ENCODE results near the gene CDC42. TPM values are rescaled to one million over a fixed set of nuclear protein-coding genes. Genes with fewer than 3 reads are reported as not detected.
A peak's percentile ranks its signal among the peaks of the same experiment; 100 is the strongest.
"Not testable (repeated sequence)": the region's sequence is repeated elsewhere in the genome, so short reads cannot be mapped to it uniquely, and the experiment has no call there.

Gene CDC42
- 217 TPM for total RNA-seq (2021; ENCODE audit: unreplicated experiment)
- polyA plus RNA-seq (2012): 90.4 and 106 TPM in 2 replicates
- Bru-seq, nascent RNA: percentile 97 among the genes with signal in this experiment
- BruChase-seq, experiment 1, labeled RNA remaining after a 6-hour chase: percentile 96 among the genes with signal in this experiment
- percentile 93 among the genes with signal in this experiment for BruChase-seq, experiment 2, labeled RNA remaining after a 2-hour chase
- long read RNA-seq, partial matches to known transcripts: 12 of 63 reads
- long read RNA-seq, other reads (novel, unspliced or antisense): 48 of 63 reads

DNA sequence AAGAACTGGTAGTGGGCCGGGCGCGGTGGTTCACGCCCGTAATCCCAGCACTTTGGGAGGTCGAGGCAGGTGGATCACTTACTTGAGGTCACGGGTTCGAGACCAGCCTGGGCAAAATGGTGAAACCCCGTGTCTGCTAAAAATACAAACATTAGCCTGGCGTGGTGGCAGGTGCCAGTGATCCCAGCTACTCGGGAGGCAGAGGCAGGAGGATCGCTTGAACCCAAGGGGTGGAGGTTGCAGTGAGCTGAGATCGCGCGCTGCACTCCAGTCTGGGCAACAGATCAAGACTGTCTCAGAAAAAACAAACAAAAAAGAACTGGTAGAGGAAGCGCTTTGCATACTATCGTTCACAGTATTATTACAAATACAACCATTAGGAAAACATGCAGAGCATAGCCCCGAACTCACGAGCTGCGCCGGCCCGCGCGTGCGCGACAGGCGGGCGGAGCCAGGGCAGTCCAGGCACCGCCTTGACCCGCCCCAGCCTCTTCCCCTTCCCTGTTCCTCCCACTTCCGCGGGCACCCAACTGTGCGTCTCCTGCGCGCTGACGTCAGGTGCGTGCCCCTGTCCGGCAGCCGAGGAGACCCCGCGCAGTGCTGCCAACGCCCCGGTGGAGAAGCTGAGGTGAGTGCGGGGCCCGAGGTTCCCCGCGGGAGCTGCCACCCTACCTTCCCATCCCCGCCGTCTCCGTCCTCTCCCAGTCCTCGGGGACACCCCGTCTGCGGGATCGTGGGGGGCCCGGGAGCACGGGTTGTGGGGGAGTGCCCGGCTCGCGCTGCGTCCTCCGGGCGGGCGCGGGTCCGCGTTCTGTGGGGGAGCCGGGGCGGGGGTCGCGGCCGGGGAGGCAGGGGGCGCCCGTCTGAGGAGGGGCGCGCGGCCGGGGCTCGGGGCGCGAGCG, at the start of gene CDC42:
Gene CDC42 (plus strand): TSS at position 595 of the 902 bp plus-strand sequence. CDS start 25,770 bp downstream, outside the sequence.
- Histone ChIP-seq H3K9me3 (ENCODE audit: control insufficient read depth in 1 of 2, insufficient read depth in 1 of 2, low read depth in 1 of 2, low read length in 2 of 2) (no peaks in the 10 kb centered on the region), H3K4me2 (ENCODE audit: low read length) (peak within 1 kb of the TSS; percentile 78), H3K4me3 (replicated peaks in 1 of 2; ENCODE audit: low read depth in 1 of 2, low read length in 2 of 2) (peak within 1 kb of the TSS; percentile 77 to 95), H3K9ac (ENCODE audit: low read length) (peak within 1 kb of the TSS; percentile 97), H3K4me1 (ENCODE audit: control insufficient read depth in 1 of 2, insufficient read depth in 2 of 2, low read length in 2 of 2) (peaks cover 23 to 43% of the 10 kb centered on the region in 2 experiments), H3K27me3 (ENCODE audit: insufficient read depth, low read length) (no peaks in the 10 kb centered on the region), H2AFZ (ENCODE audit: low read depth, low read length, poor library complexity, severe bottlenecking) (no peak within 1 kb of the TSS), H3K79me2 (ENCODE audit: insufficient read depth, low read length) (peaks cover 46% of the 10 kb centered on the region), H3K27ac (ENCODE audit: low read depth, low read length) (peak within 1 kb of the TSS; percentile 74), H3K9me2 (ENCODE audit: insufficient read depth) (no peaks in the 10 kb centered on the region), H3K36me3 (ENCODE audit: control insufficient read depth in 1 of 2, insufficient read depth in 2 of 2, low read length in 2 of 2) (peaks cover 2 to 12% of the 10 kb centered on the region in 2 experiments; a peak in 2 of 4 replicates), H4K20me1 (ENCODE audit: insufficient read depth) (peaks cover 26% of the 10 kb centered on the region; the same call in 1 of the 2 replicates)
- peak; percentile 86 for DNase-seq (ENCODE audit: low read depth, low spot score)
- ChIA-PET CTCF (interaction anchor here (1.0 to 1.7 kb wide), 4 partner anchors 12 to 29 kb away, joined by 3 to 4 read pairs (median 4); no protein-coding TSS in a partner anchor), POLR2A (interaction anchor here (1.2 to 2.7 kb wide), 4 partner anchors 10 to 27 kb away, joined by 3 to 18 read pairs (median 4); no protein-coding TSS in a partner anchor), RAD21 (ENCODE audit: low non-redundant PET in 1 of 2, low total read pairs in 2 of 2, uncharacterized antibody in 2 of 2, unreplicated experiment in 2 of 2) (interaction anchor here in 1 of 2 experiments (1.8 kb wide), 1 partner anchor 27 kb away, joined by 7 read pairs; no protein-coding TSS in a partner anchor)
- ATAC-seq: peak; percentile 96
- no peak for TF ChIP-seq FOSL1 (IDR thresholded peaks at IDR 0.05; ENCODE audit: low read depth)
- TF ChIP-seq POLR2AphosphoS5 (IDR thresholded peaks at IDR 0.05; ENCODE audit: low read depth, low read length): peak; percentile 96
- TF ChIP-seq, protein P1, sequence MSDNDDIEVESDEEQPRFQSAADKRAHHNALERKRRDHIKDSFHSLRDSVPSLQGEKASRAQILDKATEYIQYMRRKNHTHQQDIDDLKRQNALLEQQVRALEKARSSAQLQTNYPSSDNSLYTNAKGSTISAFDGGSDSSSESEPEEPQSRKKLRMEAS (IDR thresholded peaks at IDR 0.05): no peak; the same call in 1 of the 2 replicates
- TF ChIP-seq EZH2phosphoT487 (IDR thresholded peaks at IDR 0.05; ENCODE audit: borderline replicate concordance): no peak
- peak; percentile 84 for TF ChIP-seq POLR2A (IDR thresholded peaks at IDR 0.05; ENCODE audit: borderline replicate concordance, extremely low read depth, insufficient read depth, insufficient read length)
- peak; percentile 47; the same call in 1 of the 2 replicates for TF ChIP-seq ZFX (IDR thresholded peaks at IDR 0.05)
- peak; percentile 66; the same call in 1 of the 2 replicates for TF ChIP-seq SIN3A (IDR thresholded peaks at IDR 0.05; ENCODE audit: low read depth)
- TF ChIP-seq ELF1 (IDR thresholded peaks at IDR 0.05; ENCODE audit: borderline replicate concordance, low read depth): peak; percentile 73; the same call in 1 of the 2 replicates
- no peak for TF ChIP-seq RAD21 (IDR thresholded peaks at IDR 0.05; ENCODE audit: low read depth)
- TF ChIP-seq SRF (IDR thresholded peaks at IDR 0.05; ENCODE audit: low read depth): no peak
- TF ChIP-seq EZH2 (IDR thresholded peaks at IDR 0.05): no peak
- peak; percentile 47 for TF ChIP-seq YY1 (IDR thresholded peaks at IDR 0.05; ENCODE audit: extremely low read depth, insufficient replicate concordance, low read depth, low read length)
- no TSS peak for BruUV-seq (replicated peaks)
- intact Hi-C loops (cut with micrococcal nuclease): loop anchor here (1.0 kb wide), 1 partner anchor 27 kb away; no protein-coding TSS in a partner anchor

DNA sequence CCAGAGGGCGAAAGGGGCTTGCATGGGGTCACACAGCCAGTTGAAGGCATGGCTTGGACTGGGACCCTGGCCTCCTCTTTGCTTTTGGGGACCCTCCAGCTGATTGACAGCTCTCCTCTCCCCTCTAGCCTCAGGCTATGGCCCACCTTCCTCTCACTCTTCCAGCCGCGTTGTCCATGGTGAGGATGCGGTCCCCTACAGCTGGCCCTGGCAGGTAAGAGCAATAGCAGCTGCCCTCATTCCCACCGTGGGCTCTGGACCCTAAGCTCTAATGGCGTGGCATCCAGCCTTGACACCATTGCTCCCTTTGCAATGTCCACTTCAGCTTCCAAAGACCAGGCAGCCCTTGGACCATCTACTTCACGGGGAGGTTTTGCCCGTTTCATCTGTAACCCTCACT, 49.6 kb upstream of the CDC42 start:
- H3K36me3 ChIP-seq (ENCODE audit: control insufficient read depth in 1 of 2, insufficient read depth in 2 of 2, low read length in 2 of 2); RAD21 ChIA-PET (ENCODE audit: low non-redundant PET in 1 of 2, low total read pairs in 2 of 2, uncharacterized antibody in 2 of 2, unreplicated experiment in 2 of 2); H3K79me2 ChIP-seq (ENCODE audit: insufficient read depth, low read length); H3K4me3 ChIP-seq (replicated peaks in 1 of 2; ENCODE audit: low read depth in 1 of 2, low read length in 2 of 2); H3K4me1 ChIP-seq (ENCODE audit: control insufficient read depth in 1 of 2, insufficient read depth in 2 of 2, low read length in 2 of 2); H3K9ac ChIP-seq (ENCODE audit: low read length); H3K9me2 ChIP-seq (ENCODE audit: insufficient read depth); intact Hi-C loops (cut with micrococcal nuclease); POLR2A ChIA-PET; BruUV-seq (replicated peaks); H3K27me3 ChIP-seq (ENCODE audit: insufficient read depth, low read length); H4K20me1 ChIP-seq (ENCODE audit: insufficient read depth); H3K4me2 ChIP-seq (ENCODE audit: low read length); DNase-seq (ENCODE audit: low read depth, low spot score); CTCF ChIA-PET; H3K27ac ChIP-seq (ENCODE audit: low read depth, low read length); ATAC-seq; H3K9me3 ChIP-seq (ENCODE audit: control insufficient read depth in 1 of 2, insufficient read depth in 1 of 2, low read depth in 1 of 2, low read length in 2 of 2); H2AFZ ChIP-seq (ENCODE audit: low read depth, low read length, poor library complexity, severe bottlenecking): not testable (repeated sequence)

DNA sequence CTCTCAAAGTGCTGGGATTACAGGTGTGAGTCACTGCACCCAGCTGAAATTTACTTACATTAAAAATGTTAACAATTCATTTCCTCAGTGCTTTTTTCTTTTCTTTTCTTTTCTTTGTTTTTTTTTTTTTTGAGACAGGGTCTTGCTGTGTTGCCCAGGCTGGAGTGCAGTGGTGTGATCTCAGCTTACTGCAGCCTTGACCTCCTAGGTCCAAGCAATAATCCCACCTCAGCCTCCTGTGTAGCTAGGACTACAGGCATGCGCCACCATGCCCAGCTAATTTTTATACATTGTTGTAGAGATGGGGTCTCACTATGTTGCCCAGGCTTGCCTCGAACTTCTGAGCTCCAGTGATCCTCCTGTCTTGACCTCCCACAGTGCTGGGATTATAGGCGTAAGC, 48.5 kb upstream of the CDC42 start:
- POLR2A ChIA-PET; H3K27me3 ChIP-seq (ENCODE audit: insufficient read depth, low read length); intact Hi-C loops (cut with micrococcal nuclease); H3K9me3 ChIP-seq (ENCODE audit: control insufficient read depth in 1 of 2, insufficient read depth in 1 of 2, low read depth in 1 of 2, low read length in 2 of 2); H3K36me3 ChIP-seq (ENCODE audit: control insufficient read depth in 1 of 2, insufficient read depth in 2 of 2, low read length in 2 of 2); RAD21 ChIA-PET (ENCODE audit: low non-redundant PET in 1 of 2, low total read pairs in 2 of 2, uncharacterized antibody in 2 of 2, unreplicated experiment in 2 of 2); H3K4me3 ChIP-seq (replicated peaks in 1 of 2; ENCODE audit: low read depth in 1 of 2, low read length in 2 of 2); BruUV-seq (replicated peaks); ATAC-seq; H3K79me2 ChIP-seq (ENCODE audit: insufficient read depth, low read length); H3K4me1 ChIP-seq (ENCODE audit: control insufficient read depth in 1 of 2, insufficient read depth in 2 of 2, low read length in 2 of 2); H3K27ac ChIP-seq (ENCODE audit: low read depth, low read length); H3K4me2 ChIP-seq (ENCODE audit: low read length); H3K9me2 ChIP-seq (ENCODE audit: insufficient read depth); DNase-seq (ENCODE audit: low read depth, low spot score); H2AFZ ChIP-seq (ENCODE audit: low read depth, low read length, poor library complexity, severe bottlenecking); H3K9ac ChIP-seq (ENCODE audit: low read length); H4K20me1 ChIP-seq (ENCODE audit: insufficient read depth): not testable (repeated sequence)
- CTCF ChIA-PET: interaction anchor here (1.0 to 1.7 kb wide), 3 partner anchors 21 to 632 kb away, joined by 3 to 5 read pairs (median 3); no protein-coding TSS in a partner anchor
